ENCODE data around the gene CACNA2D3.

Gene CACNA2D3

GRCh38 chr3:55064164-55064563 lies 941.8 kb downstream of the CACNA2D3 start:
- DNase-seq, result no peak

DNA sequence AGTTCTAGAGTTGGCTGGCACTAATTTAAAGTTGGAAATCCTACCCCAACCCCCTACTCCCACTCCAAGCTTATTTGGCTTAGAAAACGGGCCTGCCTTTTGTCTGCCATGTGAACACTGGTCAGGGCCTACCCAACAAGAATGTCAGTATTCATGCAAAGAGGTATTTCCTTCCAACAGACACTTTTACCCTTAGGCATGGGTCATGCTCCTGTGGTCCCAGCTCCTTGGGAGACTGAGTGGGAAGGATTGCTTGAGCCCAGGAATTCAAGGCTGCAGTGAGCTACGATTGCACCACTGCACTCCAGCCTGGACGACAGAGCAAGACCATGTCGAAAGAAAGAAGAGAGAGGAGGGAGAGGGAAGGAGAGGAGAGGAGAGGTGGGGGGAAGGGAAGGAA lies 943.0 kb downstream of the CACNA2D3 start:
- DNase-seq, result no peak

DNA sequence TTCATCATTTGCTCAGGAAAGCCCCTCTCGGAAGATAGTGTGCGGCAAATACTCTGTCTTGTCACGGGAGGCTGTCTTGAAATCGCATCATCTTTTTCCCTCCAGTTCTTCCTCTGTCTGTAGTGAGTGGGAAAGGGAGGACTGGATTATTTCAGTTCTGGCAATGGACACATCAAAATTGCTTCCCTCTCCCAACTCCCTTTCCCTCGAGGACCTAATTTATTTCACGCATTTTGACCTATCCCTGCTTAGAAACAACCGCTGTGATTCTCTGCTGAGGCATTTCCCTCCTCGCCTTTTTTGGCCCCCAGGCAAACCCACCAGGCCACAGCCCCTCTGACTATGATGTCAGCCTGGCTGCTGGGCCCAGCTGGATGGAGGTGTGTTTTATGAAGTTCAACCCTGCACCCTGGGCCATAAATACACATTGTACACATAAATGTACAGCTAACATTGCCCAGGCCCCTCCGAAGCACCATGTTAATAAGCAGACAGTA lies 944.2 kb downstream of the CACNA2D3 start:
- DNase-seq, result peak; percentile 51

- DNase-seq, result no peak
Observed at GRCh38 chr3:55069950-55070349, 947.6 kb downstream of the CACNA2D3 start.

DNA sequence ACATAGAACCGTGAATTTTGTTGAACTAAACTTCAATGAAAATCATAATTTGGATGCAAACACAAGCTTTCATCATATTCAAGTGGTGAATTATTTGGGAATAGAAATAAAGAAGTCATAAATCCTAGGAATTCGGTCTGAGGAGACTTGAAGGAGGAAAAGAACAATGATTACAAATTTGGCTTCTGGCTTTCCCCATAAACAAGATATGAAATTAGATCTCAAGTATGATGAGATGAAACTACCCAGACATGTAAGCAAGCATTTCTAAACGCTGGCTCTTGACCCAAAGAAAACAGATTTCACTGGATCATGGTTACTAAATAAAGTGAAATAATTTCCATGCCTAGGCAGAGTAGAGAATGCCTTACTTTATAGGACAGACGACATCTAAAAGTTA lies 952.4 kb downstream of the CACNA2D3 start:
- no peak for DNase-seq

GRCh38 chr3:55075846-55076245 lies 953.5 kb downstream of the CACNA2D3 start:
- no peak for DNase-seq

GRCh38 chr3:55077726-55078125 lies 955.4 kb downstream of the CACNA2D3 start:
- DNase-seq, result no peak

GRCh38 chr3:55078876-55079275 lies 956.5 kb downstream of the CACNA2D3 start:
- no peak for DNase-seq

DNA sequence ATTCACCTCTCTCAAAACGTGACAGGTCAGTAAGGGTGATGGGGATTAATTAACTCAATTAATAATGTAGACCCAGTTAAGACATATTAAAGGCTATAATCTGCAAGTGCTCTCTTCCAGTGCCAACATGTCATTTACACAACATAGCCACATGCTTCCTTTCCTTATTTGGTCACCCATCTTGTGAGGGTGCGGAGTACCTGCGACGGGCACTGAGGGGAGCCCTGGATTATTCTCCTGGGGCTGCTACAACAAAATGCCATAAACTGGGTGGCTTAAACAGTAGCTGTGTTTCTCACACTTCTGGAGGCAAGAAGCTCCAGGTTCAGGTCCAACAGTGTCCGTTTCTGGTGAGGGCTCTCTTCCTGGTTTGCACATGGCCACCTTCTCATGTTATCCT lies 962.9 kb downstream of the CACNA2D3 start:
- no peak for DNase-seq

DNA sequence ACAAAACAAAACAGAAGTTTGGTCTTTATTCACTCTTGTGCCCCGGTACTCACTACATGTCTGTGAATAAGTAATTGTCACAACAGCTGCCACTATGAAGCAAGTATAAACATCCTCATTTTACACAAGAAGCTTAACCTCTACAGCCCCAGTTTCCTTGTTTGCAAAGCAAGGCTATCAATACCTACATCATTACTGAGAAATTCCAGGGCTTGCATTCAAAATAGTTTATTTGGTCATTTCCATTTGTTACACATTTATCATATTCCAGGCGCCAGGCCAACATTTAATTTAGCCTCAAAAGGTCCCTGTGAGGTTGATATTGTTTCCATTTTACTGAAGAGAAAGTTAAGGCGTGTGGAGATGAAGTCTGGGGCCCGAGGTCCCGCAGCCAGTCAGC lies 966.9 kb downstream of the CACNA2D3 start:
- peak; percentile 42 for DNase-seq

GRCh38 chr3:55090291-55090690 lies 967.9 kb downstream of the CACNA2D3 start:
- DNase-seq, result no peak

- DNase-seq, result no peak
Observed at GRCh38 chr3:55090746-55091145, 968.4 kb downstream of the CACNA2D3 start.

DNA sequence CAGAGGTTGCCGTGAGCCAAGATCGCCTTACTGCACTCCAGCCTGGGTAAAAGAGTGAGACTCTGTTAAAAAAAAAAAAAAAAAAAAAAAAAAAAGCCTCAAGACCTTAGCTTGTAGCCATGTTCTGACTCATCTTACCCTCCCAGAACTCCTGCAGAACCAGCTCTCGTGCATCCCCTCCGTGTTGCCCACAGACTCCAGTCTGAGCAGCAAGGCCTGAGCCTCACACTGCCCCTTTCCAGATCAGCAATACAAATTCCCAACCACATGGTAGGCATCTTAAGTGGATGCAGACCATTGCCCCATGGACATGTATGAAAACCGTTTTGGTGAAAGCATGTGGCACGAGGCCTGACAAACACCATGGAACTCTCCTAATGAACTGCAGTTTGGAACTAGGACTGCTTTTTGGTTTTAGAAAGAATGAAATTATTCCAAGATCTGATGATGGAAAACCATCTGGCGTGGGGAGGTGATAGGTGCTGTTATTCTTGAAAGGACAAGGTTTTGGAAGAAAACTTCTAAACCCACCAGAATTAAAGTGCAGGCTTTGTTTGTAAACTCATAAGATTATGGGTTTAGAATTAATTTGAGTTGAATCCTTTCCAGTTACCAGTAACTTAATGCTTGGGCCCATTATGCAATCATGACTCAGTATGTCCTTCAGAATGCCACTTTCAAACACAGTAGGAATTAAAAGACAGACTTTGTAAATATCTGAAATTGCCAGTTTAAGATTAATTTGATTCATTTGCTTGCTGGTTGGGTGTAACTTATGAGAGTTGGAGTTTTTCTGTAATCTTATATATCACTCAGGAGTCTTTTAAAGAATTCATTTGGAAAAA lies 969.3 kb downstream of the CACNA2D3 start:
- DNase-seq, result peak; percentile 48

GRCh38 chr3:55094676-55095075 lies 972.3 kb downstream of the CACNA2D3 start:
- DNase-seq, result no peak

DNA sequence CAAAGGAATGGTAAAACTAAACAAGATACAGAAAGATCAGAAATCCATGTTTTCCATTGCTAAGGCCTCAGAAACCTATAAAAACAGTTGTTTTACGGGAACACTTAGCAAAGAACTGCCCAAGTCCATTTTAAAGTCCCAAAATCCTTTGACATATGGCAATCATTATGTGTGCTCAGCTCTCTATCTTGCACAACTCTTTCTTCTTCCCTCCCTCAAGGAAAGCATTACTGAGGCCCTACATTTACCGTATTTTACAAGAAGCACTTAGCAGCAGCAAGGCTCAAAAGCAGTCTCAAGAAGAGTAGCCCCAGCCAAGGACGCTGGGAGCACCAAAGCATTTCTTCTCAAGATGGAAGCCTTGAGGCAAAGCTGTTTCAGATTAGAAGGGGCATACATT lies 975.1 kb downstream of the CACNA2D3 start:
- DNase-seq, result no peak

GRCh38 chr3:55105647-55106046 lies 983.3 kb downstream of the CACNA2D3 start:
- no peak for DNase-seq

- no peak for DNase-seq
Observed at GRCh38 chr3:55107187-55107586, 984.8 kb downstream of the CACNA2D3 start.

GRCh38 chr3:55111906-55112305 lies 989.6 kb downstream of the CACNA2D3 start:
- DNase-seq, result peak; percentile 26

DNA sequence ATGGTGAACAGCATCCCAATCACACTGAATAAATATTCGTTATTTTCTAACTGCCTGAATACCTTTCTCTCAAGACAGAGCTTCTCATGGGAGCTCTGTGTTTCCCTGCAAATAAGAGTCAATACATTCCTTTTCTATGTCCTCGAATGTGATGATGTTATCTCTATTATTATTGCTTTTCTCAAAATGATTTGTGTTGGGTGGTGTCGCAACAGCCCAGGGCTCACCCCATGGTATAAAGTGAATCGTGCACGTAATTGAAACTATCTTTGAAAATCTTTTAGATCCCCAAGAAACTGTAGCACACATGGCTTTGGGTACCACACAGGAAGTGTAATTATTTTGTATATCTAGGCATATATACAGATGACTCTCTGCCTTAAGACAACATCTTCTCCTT lies 996.1 kb downstream of the CACNA2D3 start:
- no peak for DNase-seq

DNA sequence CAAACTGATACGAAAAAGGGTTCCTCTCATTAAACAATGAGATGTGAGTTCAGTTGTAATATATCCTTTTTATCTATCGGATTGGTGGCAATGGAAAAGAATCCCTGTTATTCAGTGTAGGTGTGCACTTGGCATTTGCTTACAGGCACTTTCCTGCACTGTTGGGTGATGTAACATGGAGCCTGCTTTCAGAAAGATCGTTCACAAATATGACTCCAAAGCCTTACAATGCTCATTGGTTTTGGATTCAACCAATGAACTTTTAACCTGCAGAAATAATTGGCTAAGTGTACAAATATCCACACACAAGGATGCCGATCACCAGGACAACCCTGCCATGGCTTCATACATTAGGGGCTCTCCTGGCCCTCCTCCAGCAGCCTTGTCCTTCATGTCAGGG lies 996.9 kb downstream of the CACNA2D3 start:
- DNase-seq, result no peak

DNA sequence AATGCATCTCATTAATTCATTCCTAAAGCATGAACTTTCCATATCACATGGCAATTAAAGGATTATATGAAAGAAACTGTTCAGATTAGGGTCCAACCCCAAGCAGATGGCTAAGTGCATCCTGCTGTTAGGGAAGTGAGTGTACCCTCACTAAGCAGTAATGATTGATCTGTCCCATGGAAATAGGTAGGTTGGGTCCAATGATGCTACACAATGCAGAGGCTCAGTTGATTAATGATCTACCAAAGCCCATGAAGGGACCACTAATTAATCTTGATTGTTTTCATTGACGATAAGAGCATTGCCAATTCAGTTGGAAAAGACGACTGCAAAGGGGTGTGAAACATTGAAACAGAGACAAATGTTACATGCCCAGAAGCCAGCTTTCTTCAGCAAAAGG lies 1000.0 kb downstream of the CACNA2D3 start:
- DNase-seq, result no peak

Data from fibroblast of skin of right biceps (primary cell).